ENCODE measurements around the gene DCPS.
A peak's percentile ranks its signal among the peaks of the same experiment; 100 is the strongest.
"Not testable (repeated sequence)": the region's sequence is repeated elsewhere in the genome, so short reads cannot be mapped to it uniquely, and the experiment has no call there.

The DCPS gene, protein sequence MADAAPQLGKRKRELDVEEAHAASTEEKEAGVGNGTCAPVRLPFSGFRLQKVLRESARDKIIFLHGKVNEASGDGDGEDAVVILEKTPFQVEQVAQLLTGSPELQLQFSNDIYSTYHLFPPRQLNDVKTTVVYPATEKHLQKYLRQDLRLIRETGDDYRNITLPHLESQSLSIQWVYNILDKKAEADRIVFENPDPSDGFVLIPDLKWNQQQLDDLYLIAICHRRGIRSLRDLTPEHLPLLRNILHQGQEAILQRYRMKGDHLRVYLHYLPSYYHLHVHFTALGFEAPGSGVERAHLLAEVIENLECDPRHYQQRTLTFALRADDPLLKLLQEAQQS

DNA sequence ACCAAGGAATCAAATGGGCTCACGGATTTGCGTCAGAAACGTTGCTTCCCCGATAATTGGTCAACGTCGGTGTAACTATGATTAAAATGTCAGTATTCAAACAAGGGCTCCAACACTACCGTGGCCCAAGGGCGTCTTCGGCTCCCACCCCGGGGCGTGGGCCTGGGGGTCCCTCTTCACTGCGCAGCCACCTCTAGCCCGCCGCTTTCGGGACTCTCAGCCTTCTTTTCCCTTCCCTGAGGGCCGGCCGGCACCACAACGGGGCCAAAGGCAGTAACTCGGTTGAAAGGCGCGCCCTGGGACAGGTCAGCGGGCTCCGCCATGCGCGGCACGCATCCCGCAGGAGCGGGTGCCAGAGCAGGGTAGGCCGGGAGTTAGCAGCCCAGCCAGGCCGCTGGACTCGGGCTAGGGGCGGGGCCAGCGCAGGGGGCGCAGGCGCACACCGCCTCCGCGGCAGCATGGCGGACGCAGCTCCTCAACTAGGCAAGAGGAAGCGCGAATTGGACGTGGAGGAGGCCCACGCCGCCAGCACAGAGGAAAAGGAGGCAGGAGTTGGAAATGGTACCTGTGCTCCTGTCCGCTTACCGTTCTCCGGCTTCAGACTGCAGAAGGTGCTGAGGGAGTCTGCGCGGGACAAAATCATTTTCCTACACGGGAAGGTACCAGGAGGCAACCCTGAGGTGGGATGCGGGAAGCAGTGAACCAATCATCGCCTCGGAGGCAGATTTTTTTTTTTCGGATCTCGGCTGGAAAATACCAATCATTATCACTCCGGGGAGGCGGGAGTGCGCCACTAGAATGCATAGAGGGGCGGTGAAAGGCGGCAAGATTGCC lies at the start of gene DCPS:
Gene DCPS, plus strand, starts transcription at position 438 of the 834 bp plus-strand sequence. Its CDS starts 21 bp downstream, at position 459.
- ATAC-seq: peak; percentile 97
- DNase-seq: peak; percentile 90

DNA sequence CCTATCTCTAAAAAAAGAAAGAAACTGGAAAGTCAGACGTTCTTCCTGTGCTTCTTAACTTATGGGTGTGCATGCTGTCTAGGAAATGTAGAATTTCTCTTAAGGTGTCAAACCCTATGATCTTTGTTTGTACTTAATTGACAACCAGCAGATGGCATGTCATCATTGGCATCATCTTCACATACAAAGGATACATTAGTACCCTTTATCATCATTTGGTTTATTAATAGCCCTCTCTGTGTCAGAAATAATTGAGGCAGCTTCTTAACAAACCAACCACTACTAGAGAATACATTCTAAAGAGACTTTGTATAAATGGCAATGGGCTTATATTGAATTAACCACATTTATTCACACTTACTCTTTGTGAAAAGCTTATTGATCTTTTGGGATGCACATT lies 49.0 kb upstream of the DCPS start:
- DNase-seq: no peak
- ATAC-seq: no peak

DNA sequence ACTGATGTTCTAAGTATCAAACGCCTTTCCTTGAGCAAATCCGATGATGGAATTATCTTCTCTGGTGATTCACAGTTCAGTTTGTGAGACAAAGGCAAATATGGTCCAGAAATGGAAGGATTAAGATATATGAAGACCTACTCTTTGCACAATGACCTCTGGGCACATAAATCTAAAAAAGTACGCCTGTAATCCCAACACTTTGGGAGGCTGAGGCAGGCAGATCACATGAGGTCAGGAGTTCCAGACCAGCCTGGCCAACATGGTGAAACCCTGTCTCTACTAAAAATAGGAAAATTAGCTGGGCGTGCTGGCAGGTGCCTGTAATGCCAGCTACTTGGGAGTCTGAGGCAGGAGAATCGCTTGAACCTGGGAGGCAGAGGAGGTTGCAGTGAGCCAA lies 48.4 kb upstream of the DCPS start:
- not testable (repeated sequence) for DNase-seq, ATAC-seq

DNA sequence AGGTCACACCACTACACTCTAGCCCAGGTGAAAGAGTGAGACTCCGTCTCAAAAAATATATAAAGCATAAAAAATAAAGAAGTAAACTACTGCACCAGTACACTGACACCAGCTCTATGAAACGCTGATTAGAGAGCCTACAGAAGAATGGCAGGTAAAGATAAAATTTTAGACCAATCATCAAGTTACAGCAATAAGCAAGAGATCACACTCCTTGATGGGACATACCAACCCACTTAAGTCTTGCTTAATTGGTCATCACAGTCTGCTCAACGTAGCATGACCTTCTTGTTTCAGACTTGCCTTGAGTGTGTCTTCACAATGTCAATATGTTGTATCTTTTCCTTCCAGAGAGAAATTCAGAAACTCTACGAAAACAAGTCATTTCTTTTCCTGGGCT lies 47.6 kb upstream of the DCPS start:
- DNase-seq (no peak), ATAC-seq (no peak)

DNA sequence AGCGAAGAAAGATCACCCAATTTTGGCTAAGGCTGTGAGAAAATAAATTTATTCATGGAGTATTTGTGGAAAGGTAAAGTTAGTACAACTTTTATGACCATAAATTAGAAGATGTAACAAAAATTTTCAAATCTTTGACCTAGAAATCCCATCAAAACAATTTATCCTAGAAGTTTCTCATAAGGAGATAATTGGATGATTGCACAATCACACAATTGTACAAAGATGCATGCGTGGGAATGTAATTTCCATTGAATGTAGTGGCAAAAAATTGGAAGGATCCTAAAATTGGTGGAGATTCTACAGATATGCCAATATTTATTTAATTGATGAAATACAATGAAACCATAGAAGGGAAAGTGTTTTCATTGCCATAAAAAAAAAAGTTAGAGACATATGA lies 46.7 kb upstream of the DCPS start:
- DNase-seq (no peak), ATAC-seq (no peak)

DNA sequence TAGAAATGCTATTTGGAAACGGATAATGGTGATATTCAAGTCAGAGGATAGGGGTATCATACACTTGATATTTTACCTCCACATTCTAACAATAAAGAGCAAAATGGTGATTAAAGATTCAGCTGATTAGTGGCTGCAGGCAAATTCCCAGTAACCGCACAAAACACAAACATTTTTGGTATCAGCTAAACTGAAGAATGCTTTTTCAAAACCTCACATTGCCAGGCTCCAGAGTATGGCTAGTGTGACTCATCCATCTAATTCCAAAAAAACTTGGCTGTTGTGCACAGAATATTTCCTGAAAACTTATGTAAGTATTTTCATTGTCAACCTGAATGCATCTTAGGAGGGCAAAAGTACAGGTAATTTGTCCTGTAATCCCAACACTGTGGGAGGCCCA lies 46.1 kb upstream of the DCPS start:
- DNase-seq: no peak
- ATAC-seq: no peak

DNA sequence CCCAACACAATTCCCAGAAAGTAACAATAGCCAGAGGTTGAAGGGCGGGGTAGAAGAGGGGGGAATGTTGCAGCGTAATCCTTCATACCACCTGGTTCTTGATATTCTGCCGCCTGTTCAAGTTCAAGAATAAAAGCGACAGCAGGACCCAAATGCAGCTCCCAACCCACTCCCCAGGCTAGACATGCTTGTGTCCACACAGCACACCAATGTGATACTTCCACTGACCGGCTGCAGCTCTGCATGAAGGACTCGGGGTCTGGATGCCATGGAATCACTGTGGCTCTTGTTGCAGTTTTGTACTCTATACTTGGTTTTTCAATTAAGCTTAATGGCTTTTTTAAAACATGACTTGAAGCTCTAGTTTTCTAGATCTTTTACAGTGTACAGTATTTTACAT lies 41.6 kb upstream of the DCPS start:
- no peak for DNase-seq
- no peak for ATAC-seq

DNA sequence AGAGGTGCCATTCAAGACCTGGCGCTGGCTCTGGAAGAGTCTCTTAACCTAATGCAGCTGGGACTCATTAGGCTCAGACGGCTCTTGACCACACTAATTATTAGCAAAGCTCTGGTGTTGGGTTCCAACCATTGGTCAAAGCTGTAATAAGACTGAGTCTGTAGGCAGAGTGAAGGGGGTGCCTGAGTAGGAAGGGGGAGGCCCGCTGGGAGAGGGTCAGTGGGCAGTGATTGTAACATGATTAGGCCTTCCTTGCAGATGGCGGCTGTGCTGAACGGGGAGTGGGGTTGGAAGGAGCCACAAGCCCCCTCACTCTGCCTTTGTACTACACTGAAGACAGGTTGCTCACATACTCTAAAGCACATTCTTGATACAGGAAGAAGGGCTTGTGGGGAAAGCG lies 40.4 kb upstream of the DCPS start:
- DNase-seq (no peak), ATAC-seq (no peak)

DNA sequence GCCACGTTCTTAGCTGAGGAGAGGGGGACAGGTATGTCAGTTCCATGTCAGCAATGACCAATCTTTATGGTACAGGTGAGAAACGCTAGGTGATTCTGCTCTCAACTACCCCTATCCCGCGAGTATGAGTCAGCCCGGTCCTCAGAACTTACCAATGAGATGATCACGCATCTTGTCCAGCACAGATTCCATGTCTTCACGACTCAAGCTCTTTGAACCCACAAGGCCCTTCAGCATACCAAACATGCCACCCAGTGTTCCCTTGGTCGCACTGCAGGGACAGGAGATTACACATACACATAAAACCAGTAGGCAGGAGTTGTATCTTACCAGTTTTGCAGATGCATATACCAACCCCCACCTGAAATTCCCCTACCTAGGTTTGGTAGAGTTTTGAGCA lies 38.0 kb upstream of the DCPS start:
- ATAC-seq: no peak
- DNase-seq: no peak

DNA sequence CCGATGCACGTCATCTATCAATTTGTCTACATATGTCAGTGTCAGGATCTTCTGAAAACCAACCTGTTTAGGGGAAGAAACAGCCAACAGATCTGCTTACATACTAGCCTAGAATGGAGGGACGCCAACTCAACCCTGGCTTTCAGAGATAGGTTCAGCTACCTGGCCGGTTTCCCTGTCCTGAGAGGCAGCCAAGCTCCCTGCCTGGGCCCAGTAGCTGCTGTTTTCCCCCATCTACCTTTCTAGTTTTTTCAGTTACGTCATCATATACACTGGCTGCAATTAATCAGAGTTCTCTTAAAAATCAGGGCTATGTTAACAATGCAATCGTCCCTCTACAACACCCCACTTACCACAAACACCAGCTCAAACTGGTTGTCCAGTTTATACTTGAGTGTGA lies 36.2 kb upstream of the DCPS start:
- ATAC-seq (no peak), DNase-seq (no peak)

DNA sequence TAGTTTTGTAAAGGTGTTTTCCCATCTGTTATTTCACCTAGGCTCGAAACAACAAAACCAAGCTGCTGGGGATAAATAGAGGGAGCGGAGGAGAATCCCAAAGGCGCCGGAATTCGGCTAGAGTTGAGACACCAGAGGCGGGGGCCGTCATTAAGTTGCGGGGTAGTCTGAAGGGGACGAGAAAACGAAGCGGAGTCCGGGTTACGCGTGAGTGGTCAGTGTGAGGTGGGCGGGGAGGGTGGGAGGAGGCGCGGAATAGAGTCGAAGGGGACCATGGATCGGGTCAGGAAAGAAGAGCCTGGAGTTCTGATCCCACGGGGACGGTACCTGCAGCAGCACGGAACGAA lies 35.5 kb upstream of the DCPS start:
- DNase-seq (no peak), ATAC-seq (no peak)

DNA sequence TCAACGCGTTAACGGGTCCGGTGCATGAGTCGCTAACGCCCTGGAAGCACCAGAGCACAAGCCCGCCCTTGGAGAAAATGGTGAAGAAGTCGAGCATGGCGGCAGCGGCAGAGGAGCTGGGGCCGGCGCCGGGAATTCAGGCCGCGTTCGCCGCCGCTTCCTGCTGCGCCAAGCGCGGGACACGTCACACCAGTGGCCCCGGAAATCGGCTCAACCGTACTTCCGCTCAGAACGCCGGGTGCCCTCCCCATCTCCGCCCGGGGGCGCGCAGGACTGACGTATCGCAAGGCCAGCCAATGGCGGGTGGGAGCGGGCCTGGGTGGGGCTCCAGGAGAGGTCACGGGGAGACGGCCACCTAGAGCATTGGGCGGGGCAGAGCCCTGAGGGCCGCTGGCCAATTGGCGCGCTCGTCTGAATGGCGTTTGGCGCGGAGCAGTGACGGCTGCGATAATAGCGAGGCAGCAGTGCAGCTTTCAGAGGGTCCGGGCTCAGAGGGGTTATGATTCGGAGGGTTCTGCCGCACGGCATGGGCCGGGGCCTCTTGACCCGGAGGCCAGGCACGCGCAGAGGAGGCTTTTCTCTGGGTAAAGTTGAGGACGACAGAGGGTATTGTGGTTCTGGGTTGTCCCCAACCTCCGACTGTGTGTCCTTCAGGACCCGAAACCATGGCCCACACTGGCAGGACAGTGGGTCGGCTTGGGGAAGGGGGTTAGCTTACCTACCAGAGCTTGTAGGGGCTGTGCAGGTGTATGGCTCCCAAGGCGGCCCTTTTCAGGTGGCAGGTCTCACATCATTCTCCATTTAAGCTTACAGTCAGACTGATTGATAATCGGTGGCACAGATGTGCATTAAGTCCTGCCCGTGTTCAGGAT lies 34.9 kb upstream of the DCPS start, which contains the start of the genes FOXRED1 and SRPRA:
Gene FOXRED1, plus strand, starts transcription at position 447 of the 872 bp plus-strand sequence. Its CDS starts 53 bp downstream, at position 500.
Gene SRPRA, minus strand, starts transcription at position 188 of the 872 bp plus-strand sequence. Its CDS starts 91 bp downstream, at position 97.
- ATAC-seq (peak; percentile 99), DNase-seq (peak; percentile 100)

DNA sequence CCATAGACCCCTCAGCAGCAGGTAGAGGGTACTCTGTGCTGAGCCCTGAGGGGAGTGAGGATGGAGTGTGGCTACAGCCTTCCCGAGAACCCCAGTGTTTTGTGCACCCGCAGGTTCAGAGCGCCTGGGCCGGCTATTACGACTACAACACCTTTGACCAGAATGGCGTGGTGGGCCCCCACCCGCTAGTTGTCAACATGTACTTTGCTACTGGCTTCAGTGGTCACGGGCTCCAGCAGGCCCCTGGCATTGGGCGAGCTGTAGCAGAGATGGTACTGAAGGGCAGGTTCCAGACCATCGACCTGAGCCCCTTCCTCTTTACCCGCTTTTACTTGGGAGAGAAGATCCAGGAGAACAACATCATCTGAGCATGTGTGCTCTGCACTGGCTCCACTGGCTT lies 26.5 kb upstream of the DCPS start:
- ATAC-seq (no peak), DNase-seq (no peak)

DNA sequence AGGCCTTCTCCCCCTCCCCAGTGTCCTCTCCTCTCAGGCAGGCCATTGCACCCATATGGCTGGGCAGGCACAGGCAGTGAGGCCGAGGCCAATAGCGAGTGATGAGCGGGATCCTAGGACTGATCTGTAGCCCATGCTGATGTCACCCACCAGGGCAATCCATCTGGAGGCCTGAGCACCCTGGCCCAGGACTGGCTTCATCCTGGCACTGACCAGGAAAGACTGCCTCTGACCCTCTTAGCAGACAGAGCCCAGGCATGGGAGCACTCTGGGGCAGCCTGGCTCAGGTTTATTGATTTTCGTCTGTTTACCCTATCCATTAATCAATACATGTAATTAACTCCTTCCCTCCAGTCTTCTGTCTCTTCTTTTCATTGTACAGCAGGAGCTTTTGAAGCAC lies 26.1 kb upstream of the DCPS start:
- DNase-seq (no peak), ATAC-seq (no peak)

DNA sequence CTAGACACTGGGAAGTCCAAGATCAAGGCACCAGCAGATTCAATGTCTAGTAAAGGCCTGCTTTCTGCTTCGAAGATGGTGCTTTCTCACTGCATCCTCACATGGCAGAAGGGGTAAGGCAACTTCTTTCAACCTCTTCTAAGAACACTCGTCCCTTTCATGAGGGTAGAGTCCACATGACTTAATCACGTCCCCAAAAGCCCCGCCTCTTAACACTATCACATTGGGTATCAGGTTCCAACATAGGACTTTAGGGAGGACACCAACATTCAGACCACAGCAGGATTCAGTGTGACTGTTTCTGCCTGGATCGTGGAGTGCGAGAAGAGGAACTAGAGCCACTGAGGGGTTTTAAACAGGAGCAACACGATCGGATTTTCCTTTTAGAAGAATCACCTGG lies 24.7 kb upstream of the DCPS start:
- DNase-seq (no peak), ATAC-seq (no peak)

DNA sequence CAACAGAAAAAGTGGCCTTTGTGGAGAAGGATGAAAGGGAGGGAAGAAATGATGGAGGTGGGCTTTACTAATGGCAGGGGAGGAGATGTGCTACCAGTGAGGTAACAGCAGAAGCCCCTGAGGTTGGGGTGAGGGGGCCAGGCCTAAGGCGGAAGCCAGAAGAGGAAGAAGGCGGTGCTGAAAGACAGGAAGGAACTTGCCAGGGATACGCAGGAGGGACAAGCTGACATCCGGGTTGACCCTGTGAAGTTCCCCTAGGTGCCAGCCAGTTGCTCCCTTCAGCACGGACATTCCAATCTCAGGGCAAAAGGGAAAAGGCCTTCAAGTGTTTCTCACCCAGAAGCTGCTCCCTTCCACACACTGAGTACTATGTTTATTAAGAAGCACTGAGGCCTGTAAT lies 23.3 kb upstream of the DCPS start:
- no peak for DNase-seq
- no peak for ATAC-seq

DNA sequence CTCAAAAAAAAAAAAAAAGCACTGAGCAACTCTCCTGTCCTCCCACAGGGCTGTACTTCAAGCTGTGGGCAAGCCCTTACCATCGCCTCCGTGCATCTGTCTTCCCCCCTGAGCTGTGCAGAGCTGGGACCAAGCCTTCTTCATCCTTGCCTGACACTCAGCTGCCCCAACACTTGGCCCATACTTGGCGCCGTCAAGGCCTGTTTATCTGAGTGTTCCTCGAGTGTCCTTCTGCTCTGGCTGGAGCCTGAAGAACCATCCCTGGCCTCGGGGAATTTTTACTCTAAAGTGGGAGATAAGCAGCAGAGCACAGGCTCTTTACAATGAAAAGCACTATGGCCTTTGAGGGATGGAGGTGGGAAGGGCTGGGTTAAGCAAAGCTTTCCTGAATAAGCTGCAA lies 22.6 kb upstream of the DCPS start:
- DNase-seq (no peak), ATAC-seq (no peak)

DNA sequence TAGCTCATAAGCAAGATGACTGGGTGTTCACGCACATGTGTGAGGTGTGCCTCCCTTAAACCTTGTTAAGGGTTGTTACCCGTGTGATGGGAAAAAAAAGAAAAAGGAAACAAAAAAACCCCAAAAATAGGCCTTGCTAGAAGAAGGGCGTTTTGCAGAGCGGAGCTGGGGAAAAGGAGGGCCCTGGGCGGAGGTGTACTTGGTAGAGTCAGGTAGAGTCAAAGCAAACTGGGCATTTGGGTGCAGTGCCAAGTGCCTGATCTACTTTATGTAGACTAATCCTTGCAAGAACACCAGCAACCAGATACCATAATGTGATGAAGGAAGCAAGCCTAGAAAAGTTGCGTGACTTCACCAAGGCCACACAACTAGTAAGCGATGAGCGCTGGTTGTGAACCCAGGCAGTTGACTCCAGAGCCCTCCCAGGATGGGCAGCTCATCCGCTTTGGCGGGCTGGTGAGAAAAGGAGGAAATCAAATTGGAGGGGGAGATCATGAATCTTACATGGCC lies 22.1 kb upstream of the DCPS start:
- no peak for DNase-seq
- ATAC-seq: no peak

DNA sequence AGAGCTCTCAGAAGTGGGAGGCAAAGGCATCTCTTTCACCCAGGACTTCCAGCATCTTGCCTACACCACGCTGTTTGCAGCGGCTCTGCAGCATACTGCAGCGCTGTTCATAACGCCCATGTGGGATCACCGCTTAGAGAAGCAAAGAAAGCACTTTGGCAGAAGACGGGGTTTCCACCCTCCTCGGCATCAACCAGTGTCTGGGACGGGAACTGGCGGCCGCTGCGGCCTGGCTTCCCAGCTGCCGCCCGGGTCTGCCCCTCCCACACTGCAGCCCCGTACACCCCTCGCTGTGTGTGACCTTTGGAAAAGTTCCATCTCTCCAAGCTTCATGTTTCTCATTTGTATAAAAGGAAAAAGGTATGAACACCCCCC lies 21.5 kb upstream of the DCPS start:
- DNase-seq: peak; percentile 51
- ATAC-seq: peak; percentile 21

DNA sequence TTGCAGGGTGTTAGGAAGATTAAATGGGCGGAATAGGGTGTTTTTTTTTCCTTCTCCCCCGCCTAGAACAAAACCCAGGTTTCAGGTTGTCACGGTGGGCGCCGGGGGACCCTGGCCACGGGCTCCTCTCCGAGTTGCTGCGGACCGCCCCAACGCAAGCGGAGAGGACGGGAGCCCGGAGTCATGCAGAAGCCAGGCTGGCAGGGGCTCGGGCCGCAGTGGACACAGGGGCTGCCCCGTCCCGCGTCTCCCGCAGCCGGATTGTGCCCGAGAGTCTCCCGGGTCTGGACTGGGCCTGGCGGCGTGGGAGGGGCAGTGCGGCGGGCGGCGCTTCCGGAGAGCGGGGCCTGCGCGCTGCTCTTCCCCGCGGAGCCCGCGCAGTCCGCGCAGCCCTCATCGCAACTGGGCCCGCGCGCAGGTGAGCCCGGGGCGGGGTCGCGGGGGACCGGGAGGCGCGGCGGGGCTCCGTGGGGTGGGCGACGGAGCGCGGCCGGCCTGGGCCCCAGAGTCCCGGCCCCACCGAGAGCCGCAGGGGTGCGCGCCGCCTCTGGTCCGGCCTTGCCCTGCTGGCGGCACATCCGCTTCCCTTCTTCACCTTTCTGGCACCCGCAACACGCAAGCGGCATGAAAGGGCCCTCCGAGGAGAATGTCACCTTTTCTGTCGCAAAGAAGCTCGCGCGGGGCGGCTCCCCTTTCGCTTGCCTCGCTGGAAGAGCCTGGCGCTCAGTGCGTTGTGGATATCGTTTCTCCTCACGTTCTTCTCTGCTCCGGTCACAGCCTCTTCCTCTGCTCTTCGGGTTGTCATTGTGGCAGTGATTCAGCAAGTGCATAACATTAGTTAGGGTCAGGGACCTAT lies 20.9 kb upstream of the DCPS start, which contains the start of gene TIRAP:
Gene TIRAP, plus strand, starts transcription at position 358 of the 856 bp plus-strand sequence. CDS start 7,802 bp downstream, outside the sequence.
- peak; percentile 61 for DNase-seq

DNA sequence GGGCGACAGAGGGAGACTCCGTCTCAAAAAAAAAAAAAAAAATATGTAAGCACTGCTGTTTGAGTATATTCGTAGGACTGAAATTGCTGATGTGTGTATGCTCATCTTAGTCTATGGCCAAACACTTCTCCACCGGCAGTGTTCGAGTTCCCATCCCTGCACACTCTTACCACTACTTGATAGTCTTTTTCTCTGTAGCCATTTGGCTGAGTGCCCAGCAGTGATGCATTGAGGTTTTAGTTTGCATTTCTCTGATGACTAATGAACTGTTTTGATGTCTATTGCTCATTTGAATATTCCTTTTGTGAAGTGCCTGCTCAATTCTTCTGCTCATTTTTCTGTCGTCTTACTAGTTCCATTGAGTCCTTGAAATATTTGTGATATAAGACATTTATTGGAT lies 19.0 kb upstream of the DCPS start:
- ATAC-seq (peak; percentile 66), DNase-seq (peak; percentile 89)

More for the DNA sequence above, 20.9 kb upstream of the DCPS start, which contains the start of gene TIRAP:
- peak; percentile 66 for ATAC-seq
